Heart right ventricle (tissue), 16 donors: Measurements from ENCODE around the gene IGSF22. TPM values are rescaled to one million over a fixed set of nuclear protein-coding genes. Genes with fewer than 3 reads are reported as not detected.

Source experiments
- ATAC-seq, 8 donors: fragments of 200-7000 bp; cut with Tn5 transposase; one replicate each; pipeline ENCODE4 v1.9.1; 2020; ENCODE audit warnings: mild to moderate bottlenecking in 8 of 8, moderate library complexity in 8 of 8, moderate number of reproducible peaks in 1 of 8
- DNase-seq, 2 donors: peaks; one replicate each; pipeline ENCODE4 v3.0.0-alpha.2; 2020
- H3K27ac ChIP-seq, 10 donors: fragments of 200-600 bp; sonication (generic) in 2 of 10; one replicate each; pipeline versions ENCODE4 v1.5.0 to v1.8.0; 2020 to 2022; ENCODE audit warnings: mild to moderate bottlenecking in 3 of 10
- H3K27me3 ChIP-seq, 7 donors: fragments of 200-600 bp; one replicate each; pipeline ENCODE4 v1.8.0; 2021 to 2022; ENCODE audit warnings: mild to moderate bottlenecking in 2 of 7
- H3K36me3 ChIP-seq, 9 donors: fragments of 200-600 bp; sonication (generic) in 1 of 9; one replicate each; pipeline versions ENCODE4 v1.5.0 to v1.8.0; 2020 to 2022; ENCODE audit warnings: mild to moderate bottlenecking in 2 of 9
- H3K4me1 ChIP-seq, 9 donors: fragments of 200-600 bp; sonication (generic) in 1 of 9; one replicate each; pipeline versions ENCODE4 v1.5.0 to v1.8.0; 2020 to 2022; ENCODE audit warnings: mild to moderate bottlenecking in 4 of 9
- H3K4me3 ChIP-seq, 10 donors: fragments of 200-600 bp; sonication (generic) in 2 of 10; one replicate each; pipeline versions ENCODE4 v1.5.0 to v1.8.0; 2020 to 2022; ENCODE audit warnings: mild to moderate bottlenecking in 7 of 10, moderate library complexity in 2 of 10
- H3K9me3 ChIP-seq, 11 donors: fragments of 200-600 bp in 10 of 11; sonication (generic) in 2 of 11; one replicate each; pipeline versions ENCODE4 v1.5.0 to v1.8.0; 2013 to 2022; ENCODE audit warnings: mild to moderate bottlenecking in 2 of 11, control low read depth in 1 of 11, moderate library complexity in 1 of 11
- CTCF ChIP-seq, 9 donors: fragments of 200-600 bp; sonication (generic) in 2 of 9; IDR thresholded peaks; one replicate each; pipeline versions ENCODE4 v1.5.0 to v1.8.0; 2021 to 2022; ENCODE audit warnings: antibody characterized with exemption in 9 of 9, mild to moderate bottlenecking in 5 of 9, moderate library complexity in 1 of 9
- WGBS, 2 donors: extraction: QIAGEN DNeasy Blood & Tissue Kit; methylation state at CpG; one replicate each; pipeline ENCODE4 v1.1.7; 2013; ENCODE audit warnings: inconsistent platforms in 1 of 2; 5-methylcytosine and 5-hydroxymethylcytosine counted together
- intact Hi-C, 10 donors: fragments of 100-400 bp; cut with DNase I; formaldehyde crosslinking; loops; one replicate each; pipeline versions ENCODE4 v1.11.1 to v1.14.2; 2022
- polyA plus RNA-seq, 2 donors: library from polyadenylated mRNA; stranded (reverse); fragments of 200-250 nt; gene quantifications; one replicate each; pipeline ENCODE4 v1.2.3, GENCODE V29; 2013
- total RNA-seq, 10 donors: library from RNA; stranded (reverse); fragmentation: NEBNext Ultra II Directional in 3 of 10; extraction: Animal tissue kit (Norgen Biotek cat#: 25700) in 3 of 10; gene quantifications; one replicate each; pipeline versions ENCODE4 v1.2.1 to v1.2.4, GENCODE V29; 2021 to 2023
- donor health status: Arrhythmogenic right ventricular cardiomyopathy.
- donor health status: ischemic (EF 13 %, LVEDD 7.1; RV severe dilation, severe dysfunction).
- donor health status: healthy with polysubstance abuse.
- donor health status: DM: no; HTN: yes; CAD: no.
- donor health status: DM: no; HTN: no; CAD: no.
- donor health status: ischemic (EF 25% LVEDD 6.9; RV normal size, moderate dysfunction).
- donor health status: ischemic (EF 25% LVEDD 5.7; RV mildly dilated, moderate dysfunction).
- donor health status: healthy.
- donor health status: DM: yes; HTN: yes; CAD: no.
- donor health status: Ischemic cardiomyopathy.
- donor health status: ischemic (EF 35%, LVEDD 5.7; RV mildly dilated, moderate dysfunction).
- donor health status: nonischemic (EF 11% LVEDD 7.7; RV severe dilation, severe dysfunction).
- donor health status: DM: yes; HTN: yes; CAD: no.
- donor health status: PGD.
- donor health status: ischemic (EF 29% LVEDD 5.4; RV normal size, mild dysfunction).
- donor health status: nonischemic (EF 23%, LVEDD 6.1; RV moderate dilation, normal function).

IGSF22 gene
- total and polyA plus RNA-seq, 12 donors: 0.18 to 1.3 (median 0.62) TPM; not detected in 1

DNA sequence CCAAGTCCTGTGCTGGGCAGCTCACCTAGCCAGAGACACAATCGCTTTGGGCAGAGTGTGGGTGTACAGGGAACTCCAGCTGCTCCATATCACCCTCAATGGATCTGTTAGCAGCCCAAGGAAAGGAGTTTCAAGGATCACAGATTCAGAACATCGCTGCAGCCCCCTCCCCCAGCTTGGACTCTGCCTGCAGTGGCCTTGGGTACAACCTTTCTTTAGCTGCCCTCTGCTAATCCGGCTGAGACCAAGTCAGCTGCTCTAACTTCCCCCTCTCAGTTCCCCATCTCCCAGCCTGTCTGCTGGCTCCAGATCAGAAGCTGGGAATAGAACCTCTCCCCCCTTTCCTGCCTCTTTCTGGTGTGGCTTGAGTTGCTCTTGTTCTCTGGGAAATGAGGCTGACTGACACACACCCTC lies 26.1 kb downstream of the IGSF22 start:
- Histone ChIP-seq H3K4me3 (peak overlapping the region in 9 of 10 donors; percentile 64 to 92 (median 81)), H3K27me3 (no peaks in the 10 kb centered on the region), H3K27ac (peak overlapping the region in 8 of 10 donors; percentile 74 to 93 (median 90)), H3K36me3 (peaks cover 0 to 19% (median 7%) of the 10 kb centered on the region in 9 donors), H3K9me3 (no peaks in the 10 kb centered on the region), H3K4me1 (peaks cover 5 to 54% (median 33%) of the 10 kb centered on the region in 9 donors)
- TF ChIP-seq CTCF (IDR thresholded peaks at IDR 0.05): no peak
- ATAC-seq (peak; percentile 12 to 49 (median 22)), DNase-seq (peak in 1 of 2 donors; percentile 37)
- intact Hi-C loops: loop anchor here in 5 of 10 donors (5.0 to 10.0 kb wide), 4 partner anchors 63 to 175 kb away; partner anchors contain the start of genes SPTY2D1 (in 3 of the 5) and TSG101 (in 1 of the 5)
- 30 to 32% methylated on average over 3 of the region's 3 CpGs for WGBS, 2 donors

DNA sequence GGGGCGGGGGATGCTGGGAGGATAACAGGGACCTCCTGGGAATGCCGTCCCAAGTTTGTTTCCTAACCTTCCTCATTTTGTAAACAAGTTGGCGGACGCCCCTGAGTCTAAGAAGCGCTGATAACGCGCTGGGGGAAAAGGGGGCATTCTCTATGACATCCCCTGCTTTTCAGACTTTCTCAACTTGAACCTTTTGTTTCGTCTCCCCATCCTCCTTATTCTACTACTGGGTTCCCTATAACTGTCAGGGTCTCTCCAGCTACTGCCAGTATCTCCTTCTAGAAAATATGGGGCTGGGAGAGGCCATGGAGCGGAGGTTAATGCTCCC lies 26.8 kb downstream of the IGSF22 start:
- Histone ChIP-seq H3K36me3 (peaks cover 0 to 19% (median 7%) of the 10 kb centered on the region in 9 donors), H3K27me3 (no peaks in the 10 kb centered on the region), H3K4me3 (peak overlapping the region; percentile 57 to 92 (median 79)), H3K4me1 (peaks cover 5 to 49% (median 26%) of the 10 kb centered on the region in 9 donors), H3K27ac (peak overlapping the region in 9 of 10 donors; percentile 74 to 93 (median 90)), H3K9me3 (no peaks in the 10 kb centered on the region)
- ATAC-seq: no peak
- intact Hi-C loops: loop anchor here in 4 of 10 donors (5.0 to 10.0 kb wide), 3 partner anchors 62 to 67 kb away; partner anchors contain the start of gene SPTY2D1 (in 3 of the 4)
- TF ChIP-seq CTCF (IDR thresholded peaks at IDR 0.05): peak in 1 of 9 donors; percentile 22
- DNase-seq: no peak
- 9% methylated on average over 9 of the region's 9 CpGs for WGBS, 2 donors

- Histone ChIP-seq H3K27me3 (no peaks in the 10 kb centered on the region), H3K36me3 (peaks cover 0 to 19% (median 7%) of the 10 kb centered on the region in 9 donors), H3K27ac (peak within 1 kb of the TSS in 9 of 10 donors; percentile 74 to 93 (median 90)), H3K9me3 (no peaks in the 10 kb centered on the region), H3K4me3 (peak within 1 kb of the TSS; percentile 57 to 92 (median 79)), H3K4me1 (peaks cover 5 to 43% (median 20%) of the 10 kb centered on the region in 9 donors)
- TF ChIP-seq CTCF (IDR thresholded peaks at IDR 0.05): no peak
- DNase-seq (peak; percentile 92 to 95), ATAC-seq (peak; percentile 91 to 95 (median 94))
- intact Hi-C loops: loop anchor here in 6 of 10 donors (1.0 to 10.0 kb wide), 4 partner anchors 61 to 66 kb away; partner anchors contain the start of gene SPTY2D1 (in 5 of the 6)
- 0 to 1% methylated on average over 84 to 98 of the region's 98 CpGs for WGBS, 2 donors
Observed at GRCh38 chr11:18698341-18699268, 27.4 kb downstream of the IGSF22 start, which contains the start of gene TMEM86A. Gene TMEM86A, plus strand, starts transcription at chr11:18698779. Its CDS starts 108 bp downstream, at chr11:18698887.

DNA sequence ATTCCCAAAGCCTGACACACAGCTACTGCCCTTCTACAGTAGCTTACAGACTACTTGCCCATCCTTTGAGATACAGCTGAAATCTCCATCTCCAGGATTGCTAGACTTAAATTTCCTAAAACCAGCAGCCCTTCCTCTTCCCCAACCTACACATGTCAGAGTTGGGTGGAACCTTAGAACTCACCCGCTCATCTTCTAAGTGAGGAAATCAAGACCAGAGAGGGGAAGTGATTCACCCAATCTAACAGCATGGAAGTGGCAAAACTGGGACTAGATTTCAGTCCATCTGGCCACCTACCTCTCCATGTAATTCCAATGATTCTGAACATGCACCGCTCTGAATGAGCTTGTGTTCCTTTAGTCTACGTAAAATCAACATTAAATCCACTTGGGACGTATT lies 28.4 kb downstream of the IGSF22 start:
- Histone ChIP-seq H3K4me1 (peaks cover 5 to 34% (median 19%) of the 10 kb centered on the region in 9 donors), H3K9me3 (no peaks in the 10 kb centered on the region), H3K27ac (peak overlapping the region in 5 of 10 donors; percentile 90 to 93 (median 90)), H3K36me3 (peaks cover 0 to 15% (median 7%) of the 10 kb centered on the region in 9 donors), H3K4me3 (no peak overlapping the region), H3K27me3 (no peaks in the 10 kb centered on the region)
- DNase-seq (no peak), ATAC-seq (no peak)
- WGBS, 2 donors: 84 to 86% methylated on average over 4 of the region's 4 CpGs
- intact Hi-C loops: loop anchor here in 4 of 10 donors (5.0 to 10.0 kb wide), 3 partner anchors 60 to 65 kb away; partner anchors contain the start of gene SPTY2D1 (in 3 of the 4)
- no peak for TF ChIP-seq CTCF (IDR thresholded peaks at IDR 0.05)
